ENCODE measurements around the gene DNMBP. TPM values are rescaled to one million over a fixed set of nuclear protein-coding genes. Genes with fewer than 3 reads are reported as not detected.
A peak's percentile ranks its signal among the peaks of the same experiment; 100 is the strongest.

Gene DNMBP
- total RNA-seq (10 to 100 TPM; 13.0 to 44.6 (median 39.7) TPM), polyA plus RNA-seq (10 to 100 TPM in 2 of 3 donors, 1 to 10 TPM in 1; 8.5 to 38.2 (median 11.1) TPM)
- long read RNA-seq, donor 1: 0 reads
- long read RNA-seq, donor 2, full-length matches to known transcripts: 1 of 16 reads
- long read RNA-seq, donor 2, partial matches to known transcripts: 15 of 16 reads
- long read RNA-seq, donor 2, other reads (novel, unspliced or antisense): 0 of 16 reads
- long read RNA-seq, donor 3, full-length matches to known transcripts: 2 of 2 reads
- long read RNA-seq, donor 3, partial matches to known transcripts: 0 of 2 reads
- long read RNA-seq, donor 3, other reads (novel, unspliced or antisense): 0 of 2 reads
- long read RNA-seq, donor 4: 0 reads
- long read RNA-seq, donor 5: 0 reads
- long read RNA-seq, donor 6, full-length matches to known transcripts: 2 of 29 reads
- long read RNA-seq, donor 6, partial matches to known transcripts: 27 of 29 reads
- long read RNA-seq, donor 6, other reads (novel, unspliced or antisense): 0 of 29 reads
- long read RNA-seq, donor 7: 0 reads
- long read RNA-seq, donor 8, full-length matches to known transcripts: 2 of 2 reads
- long read RNA-seq, donor 8, partial matches to known transcripts: 0 of 2 reads
- long read RNA-seq, donor 8, other reads (novel, unspliced or antisense): 0 of 2 reads
- long read RNA-seq, donor 9: 0 reads
- long read RNA-seq, donor 10: 0 reads

DNA sequence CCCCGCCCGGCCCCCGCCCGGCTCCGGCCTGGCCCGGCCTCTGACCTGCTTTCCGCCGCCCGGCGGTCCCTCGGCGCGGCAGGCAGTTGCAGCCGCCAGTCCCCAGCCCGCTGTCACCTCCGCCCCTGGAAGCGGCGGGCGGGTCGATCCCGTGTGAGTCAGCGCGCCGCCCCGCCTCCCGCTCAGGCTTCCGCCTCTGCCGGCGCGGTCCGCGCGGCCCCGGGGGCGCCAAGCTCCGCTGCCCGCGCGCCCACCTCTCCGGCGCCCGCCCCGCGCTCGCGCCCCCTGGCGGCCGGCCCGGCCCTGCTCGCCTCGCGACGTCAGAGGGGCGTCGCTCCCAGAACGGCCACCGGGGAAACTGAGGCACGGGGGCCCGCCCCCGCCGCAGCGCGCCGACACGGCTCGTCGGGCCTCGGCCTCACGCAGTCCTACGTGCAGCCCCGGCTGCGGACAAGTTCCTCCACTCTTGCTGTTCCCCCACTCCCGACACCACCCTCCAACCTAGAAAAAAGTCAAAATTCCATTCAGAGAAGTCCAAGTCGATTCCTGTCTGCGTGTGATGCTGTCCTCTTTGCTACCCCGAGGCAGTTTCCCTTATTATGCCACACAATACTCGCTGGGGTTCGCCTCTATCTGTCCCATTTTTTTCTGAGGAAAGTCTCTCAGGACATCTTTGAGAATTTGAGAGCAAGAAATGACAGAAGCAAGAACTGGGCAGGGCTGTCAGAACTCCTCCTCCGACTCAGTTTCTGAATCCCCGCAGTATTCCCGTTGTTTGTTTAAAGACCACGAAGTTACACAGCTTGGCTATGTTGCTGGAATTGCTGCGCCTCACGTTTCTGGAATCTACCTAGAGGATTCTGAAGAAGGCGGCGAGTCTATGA, at the start of gene DNMBP:
Gene DNMBP, minus strand, starts transcription at position 155 of the 884 bp plus-strand sequence. CDS start 37,823 bp downstream, outside the sequence.
- peak within 1 kb of the TSS; percentile 65 to 75 (median 70) for H3K4me3 ChIP-seq
- intact Hi-C loops (cut with DNase I; ENCODE audit: low total_unique reads): no loop called here
- H3K9me3 ChIP-seq: no peaks in the 10 kb centered on the region
- peak within 1 kb of the TSS; percentile 79 to 89 (median 86) for H3K27ac ChIP-seq
- TF ChIP-seq, protein P1, sequence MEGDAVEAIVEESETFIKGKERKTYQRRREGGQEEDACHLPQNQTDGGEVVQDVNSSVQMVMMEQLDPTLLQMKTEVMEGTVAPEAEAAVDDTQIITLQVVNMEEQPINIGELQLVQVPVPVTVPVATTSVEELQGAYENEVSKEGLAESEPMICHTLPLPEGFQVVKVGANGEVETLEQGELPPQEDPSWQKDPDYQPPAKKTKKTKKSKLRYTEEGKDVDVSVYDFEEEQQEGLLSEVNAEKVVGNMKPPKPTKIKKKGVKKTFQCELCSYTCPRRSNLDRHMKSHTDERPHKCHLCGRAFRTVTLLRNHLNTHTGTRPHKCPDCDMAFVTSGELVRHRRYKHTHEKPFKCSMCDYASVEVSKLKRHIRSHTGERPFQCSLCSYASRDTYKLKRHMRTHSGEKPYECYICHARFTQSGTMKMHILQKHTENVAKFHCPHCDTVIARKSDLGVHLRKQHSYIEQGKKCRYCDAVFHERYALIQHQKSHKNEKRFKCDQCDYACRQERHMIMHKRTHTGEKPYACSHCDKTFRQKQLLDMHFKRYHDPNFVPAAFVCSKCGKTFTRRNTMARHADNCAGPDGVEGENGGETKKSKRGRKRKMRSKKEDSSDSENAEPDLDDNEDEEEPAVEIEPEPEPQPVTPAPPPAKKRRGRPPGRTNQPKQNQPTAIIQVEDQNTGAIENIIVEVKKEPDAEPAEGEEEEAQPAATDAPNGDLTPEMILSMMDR (IDR thresholded peaks at IDR 0.05): peak in 4 of 7 experiments; percentile 18 to 72 (median 33)
- TF ChIP-seq EP300 (IDR thresholded peaks at IDR 0.05): no peak
- TF ChIP-seq POLR2A (IDR thresholded peaks at IDR 0.05): no peak
- peak; percentile 37 to 64 (median 63) for TF ChIP-seq POLR2AphosphoS5 (IDR thresholded peaks at IDR 0.05)
- no peaks in the 10 kb centered on the region for H3K27me3 ChIP-seq
- no peaks in the 10 kb centered on the region for H3K36me3 ChIP-seq
- WGBS, 5 donors: 1 to 4% (median 2%) methylated on average over 20 to 86 of the region's 86 CpGs
- DNase-seq: peak; percentile 83 to 97
- peaks cover 26 to 50% (median 41%) of the 10 kb centered on the region in 4 donors for H3K4me1 ChIP-seq

GRCh38 chr10:100057948-100058347, 48.2 kb upstream of the DNMBP start:
- no peaks in the 10 kb centered on the region for H3K4me1 ChIP-seq
- intact Hi-C loops (cut with DNase I; ENCODE audit: low total_unique reads): no loop called here
- no peaks in the 10 kb centered on the region for H3K36me3 ChIP-seq
- peaks cover 0 to 8% (median 6%) of the 10 kb centered on the region in 4 donors for H3K9me3 ChIP-seq
- no peak for TF ChIP-seq EP300 (IDR thresholded peaks at IDR 0.05)
- TF ChIP-seq POLR2A (IDR thresholded peaks at IDR 0.05): no peak
- no peak for TF ChIP-seq POLR2AphosphoS5 (IDR thresholded peaks at IDR 0.05)
- TF ChIP-seq, protein P1 (IDR thresholded peaks at IDR 0.05): no peak
- no peak overlapping the region for H3K4me3 ChIP-seq
- H3K27ac ChIP-seq: no peak overlapping the region
- H3K27me3 ChIP-seq: no peaks in the 10 kb centered on the region
- WGBS, 5 donors: 55 to 74% (median 62%) methylated on average over 1 of the region's 1 CpG
- no peak for DNase-seq

DNA sequence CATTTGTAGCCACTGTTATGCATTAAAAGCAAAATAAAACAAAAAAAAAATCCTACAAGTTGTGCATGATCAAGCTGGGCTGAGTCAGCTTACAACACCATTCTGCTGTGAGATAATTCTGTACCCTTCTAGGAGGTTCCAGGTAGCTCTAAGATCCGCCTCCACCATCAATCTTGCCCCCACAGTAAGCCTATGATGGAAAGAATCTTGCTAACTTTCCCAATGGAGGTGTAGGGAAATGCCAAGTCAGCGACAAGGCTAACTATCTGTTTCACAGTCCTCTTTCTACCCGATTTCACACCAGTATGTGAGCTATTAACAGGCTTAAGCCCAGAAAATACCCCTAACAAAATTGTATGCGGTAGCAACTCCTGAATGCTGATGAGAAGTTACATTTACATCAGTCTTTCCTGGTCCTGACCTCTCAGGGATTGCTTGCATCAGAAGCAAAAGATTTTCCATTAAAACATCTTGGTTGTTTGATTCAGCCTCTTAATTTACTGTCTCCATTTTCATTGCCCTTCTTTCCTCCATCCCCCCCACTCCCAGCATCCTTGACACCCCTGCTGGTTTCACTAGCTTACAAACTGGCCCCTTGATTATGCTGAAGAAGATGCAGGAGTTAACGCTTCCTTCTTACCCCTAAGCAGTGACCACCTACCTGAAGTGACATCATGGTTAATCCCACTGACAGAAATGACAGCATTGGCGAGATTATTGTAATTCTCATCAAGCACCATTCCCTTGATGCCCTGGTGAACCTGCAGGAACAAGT, 44.1 kb upstream of the DNMBP start:
- Histone ChIP-seq H3K9me3 (peaks cover 0 to 8% (median 6%) of the 10 kb centered on the region in 4 donors), H3K36me3 (no peaks in the 10 kb centered on the region), H3K27ac (no peak overlapping the region), H3K27me3 (no peaks in the 10 kb centered on the region), H3K4me3 (no peak overlapping the region), H3K4me1 (no peaks in the 10 kb centered on the region)
- DNase-seq: no peak
- intact Hi-C loops (cut with DNase I; ENCODE audit: low total_unique reads): loop anchor here (5.0 kb wide), 1 partner anchor 207 kb away; no protein-coding TSS in a partner anchor
- TF ChIP-seq EP300 (IDR thresholded peaks at IDR 0.05) (no peak), POLR2A (IDR thresholded peaks at IDR 0.05) (no peak), POLR2AphosphoS5 (IDR thresholded peaks at IDR 0.05) (no peak)
- TF ChIP-seq, protein P1 (IDR thresholded peaks at IDR 0.05): no peak
- 43 to 52% (median 44%) methylated on average over 6 of the region's 6 CpGs for WGBS, 5 donors

All from stomach (tissue), 19 donors.